HG02623 (cell line): ENCODE measurements around the gene PCGF3.
"Not testable (repeated sequence)": the region's sequence is repeated elsewhere in the genome, so short reads cannot be mapped to it uniquely, and the experiment has no call there.

Experiments
- ATAC-seq: cut with Tn5 transposase; IDR thresholded peaks from one replicate; pipeline ENCODE4 v1.9.1; 2021; ENCODE audit warnings: moderate library complexity; ENCODE audit not compliant: unreplicated experiment

Gene PCGF3

DNA sequence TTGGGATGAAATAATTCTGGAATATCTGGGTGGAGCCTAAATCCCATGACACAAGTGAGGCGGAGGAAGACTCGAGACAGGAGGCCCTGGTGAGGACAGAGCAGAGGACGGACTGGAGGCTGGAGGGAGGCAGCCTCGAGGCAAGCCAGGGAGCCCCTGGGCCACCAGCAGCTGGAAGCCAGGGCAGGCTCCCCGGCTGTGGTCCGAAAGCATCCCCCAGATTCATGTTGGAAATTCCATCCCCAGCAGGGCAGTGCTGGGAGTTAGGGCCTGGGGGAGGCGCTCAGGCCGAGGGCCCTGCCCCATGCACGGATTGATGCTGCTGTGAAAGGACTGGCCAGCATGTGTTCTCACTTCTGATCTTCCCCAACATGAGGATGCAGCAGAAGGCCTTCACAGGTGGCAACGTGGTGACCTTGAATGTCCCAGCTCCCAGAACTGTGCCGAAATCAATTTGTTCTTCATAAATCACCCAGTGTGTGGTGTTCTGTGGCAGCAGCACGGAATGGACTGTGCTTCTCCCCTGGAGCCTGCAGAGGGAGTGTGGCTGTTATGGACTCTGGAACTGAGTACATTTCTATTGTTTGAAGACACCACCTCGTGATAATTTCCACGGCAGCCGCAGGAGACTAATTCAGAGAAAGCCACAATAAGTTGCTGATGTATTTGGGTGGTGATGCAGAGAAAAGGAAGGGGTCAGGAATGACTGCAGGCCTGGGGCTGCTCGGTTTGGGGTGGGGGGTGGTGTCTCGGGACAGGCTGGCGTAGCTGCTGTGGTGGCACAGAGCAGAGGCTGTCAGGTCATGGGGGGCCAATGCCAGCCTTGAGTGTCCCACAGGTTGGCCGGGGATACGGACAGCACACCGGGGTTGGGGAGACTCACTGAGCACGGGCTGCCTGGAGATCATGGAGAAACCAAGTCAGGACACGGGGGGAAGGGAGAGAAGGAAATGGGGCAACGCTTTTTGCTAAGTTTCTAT lies 56.9 kb downstream of the PCGF3 start:
- no peak for ATAC-seq

DNA sequence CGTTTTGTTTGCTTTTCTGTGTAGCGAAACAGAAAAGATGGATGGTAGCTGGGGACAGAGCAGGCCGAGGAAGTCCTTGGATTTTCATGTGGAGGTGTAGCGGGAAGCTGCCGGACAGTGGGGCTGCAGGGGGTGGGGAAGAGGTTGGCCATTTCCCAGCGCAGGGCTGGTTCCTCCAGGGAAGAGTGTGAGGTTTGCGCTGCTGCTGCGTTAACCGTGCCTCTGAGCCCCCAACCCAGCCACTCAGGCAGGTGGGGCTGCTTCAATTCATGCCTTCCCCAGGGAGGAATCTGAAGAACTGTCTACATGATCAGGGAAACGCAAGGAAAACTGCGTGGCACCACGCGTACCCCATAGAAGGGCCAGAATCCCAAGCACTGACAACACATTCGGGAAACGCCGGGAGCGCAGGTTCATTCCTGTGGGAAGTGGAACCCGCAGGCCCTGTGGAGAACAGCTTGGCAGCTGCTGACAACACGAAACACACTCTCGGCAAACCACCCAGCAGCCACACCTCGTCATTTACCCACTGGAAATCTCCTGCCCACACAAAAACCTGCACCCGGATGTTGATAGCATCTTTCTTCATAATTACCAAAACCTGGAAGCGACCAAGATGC lies 57.7 kb downstream of the PCGF3 start:
- ATAC-seq: no peak

DNA sequence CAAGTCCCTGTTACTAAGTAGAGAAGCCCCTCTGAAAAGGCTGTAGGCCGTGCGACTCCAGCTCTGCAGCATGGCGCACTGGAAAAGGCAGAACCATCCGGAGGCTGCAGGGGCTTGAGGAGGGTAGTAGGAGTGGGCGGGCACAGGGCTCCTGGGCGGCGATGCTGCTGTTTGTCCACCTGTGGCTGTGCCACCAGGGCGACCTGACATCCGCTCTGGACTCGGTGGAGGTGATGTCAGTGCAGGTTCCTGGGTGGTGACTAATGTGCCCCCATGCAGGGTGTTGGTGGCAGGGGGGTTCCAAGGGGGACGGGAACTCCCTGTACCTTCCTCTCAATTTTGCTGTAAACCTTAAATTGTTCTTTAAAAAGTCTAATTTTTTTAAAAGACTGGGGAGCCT lies 58.3 kb downstream of the PCGF3 start:
- ATAC-seq: no peak

DNA sequence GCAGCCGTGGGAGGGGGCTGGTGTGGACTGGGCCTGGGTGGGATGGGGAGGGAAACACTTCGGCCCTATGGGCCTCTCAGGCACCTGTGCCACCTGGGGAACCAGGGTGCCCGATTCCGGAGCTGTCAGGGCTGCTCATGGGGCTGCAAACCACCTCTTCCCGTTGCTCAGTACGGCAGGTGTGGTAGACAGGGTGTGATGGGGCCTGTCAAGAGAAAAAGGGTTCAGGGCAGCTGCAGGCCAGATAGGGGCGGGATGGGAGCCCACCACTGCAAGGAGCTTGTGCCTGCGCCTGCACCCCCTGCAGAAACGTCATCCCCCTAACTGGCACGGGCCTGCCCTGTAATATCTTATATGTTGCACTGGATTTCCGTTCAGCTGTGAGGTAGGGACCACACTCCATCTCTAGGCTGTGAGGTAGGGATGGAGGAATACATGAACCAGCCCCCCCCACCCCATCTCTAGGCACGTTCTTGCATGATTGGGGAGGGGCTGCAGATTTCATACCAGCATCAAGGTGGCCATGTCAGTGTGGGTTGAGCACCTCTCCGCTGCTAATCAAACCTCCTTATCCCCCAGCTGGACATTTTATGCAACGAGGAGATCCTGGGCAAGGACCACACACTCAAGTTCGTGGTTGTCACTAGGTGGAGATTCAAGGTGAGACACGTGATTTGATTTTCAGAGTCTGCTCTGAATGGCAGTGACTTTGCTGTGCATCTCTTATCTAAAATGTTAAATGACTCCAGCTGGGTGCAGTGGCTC lies 59.0 kb downstream of the PCGF3 start:
- no peak for ATAC-seq

DNA sequence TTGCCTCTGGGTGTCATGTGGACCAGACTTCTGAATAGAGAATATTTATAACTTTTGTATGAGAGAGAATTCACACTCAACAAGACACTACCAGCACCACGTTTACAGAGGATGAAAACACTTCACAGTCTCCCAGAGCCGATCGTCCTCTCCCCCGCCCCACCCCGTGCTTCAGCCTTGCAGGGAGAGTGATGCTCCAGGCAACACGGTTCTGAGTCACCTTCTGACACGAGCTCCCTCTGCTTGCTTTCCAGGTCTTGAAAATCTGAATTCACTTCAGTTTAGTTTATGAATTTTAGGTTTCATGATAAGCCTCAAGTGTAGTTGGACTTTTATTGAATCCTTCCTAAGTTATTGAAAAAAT lies 60.5 kb downstream of the PCGF3 start:
- no peak for ATAC-seq

DNA sequence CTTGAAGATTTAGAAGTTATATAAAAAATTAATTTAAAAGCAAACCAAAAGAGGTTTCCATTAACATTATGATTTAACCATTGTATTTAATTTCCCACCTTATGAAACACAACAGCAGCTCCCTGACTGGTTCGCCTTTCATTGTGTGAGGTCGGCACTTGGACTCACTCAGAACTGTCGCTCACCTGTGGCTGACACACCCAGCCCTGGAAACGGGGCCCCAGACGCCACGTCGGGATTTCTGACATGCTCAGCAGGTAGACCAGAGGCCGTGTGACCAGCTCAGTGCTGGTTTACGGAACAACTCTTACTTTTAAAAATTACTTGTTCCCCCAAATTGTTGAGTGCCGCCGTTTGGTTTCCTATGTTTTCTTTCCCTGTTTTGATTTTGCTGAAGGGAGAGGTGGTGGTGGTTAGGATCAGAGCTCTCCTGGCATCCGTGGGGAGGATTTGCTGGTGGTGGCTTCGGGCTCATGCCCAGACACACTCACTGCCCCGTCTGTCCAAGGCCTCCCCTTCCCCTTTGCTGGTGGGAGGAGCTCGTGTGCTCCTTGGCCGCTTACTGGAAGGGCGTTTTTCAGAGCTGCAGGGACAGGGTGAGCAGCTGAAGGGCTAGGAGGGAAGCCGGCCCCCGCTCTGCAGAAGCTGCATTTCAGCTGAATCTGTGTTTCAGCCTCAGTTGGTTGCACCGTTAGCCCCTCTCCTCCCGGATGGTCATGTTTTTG lies 61.1 kb downstream of the PCGF3 start:
- no peak for ATAC-seq

DNA sequence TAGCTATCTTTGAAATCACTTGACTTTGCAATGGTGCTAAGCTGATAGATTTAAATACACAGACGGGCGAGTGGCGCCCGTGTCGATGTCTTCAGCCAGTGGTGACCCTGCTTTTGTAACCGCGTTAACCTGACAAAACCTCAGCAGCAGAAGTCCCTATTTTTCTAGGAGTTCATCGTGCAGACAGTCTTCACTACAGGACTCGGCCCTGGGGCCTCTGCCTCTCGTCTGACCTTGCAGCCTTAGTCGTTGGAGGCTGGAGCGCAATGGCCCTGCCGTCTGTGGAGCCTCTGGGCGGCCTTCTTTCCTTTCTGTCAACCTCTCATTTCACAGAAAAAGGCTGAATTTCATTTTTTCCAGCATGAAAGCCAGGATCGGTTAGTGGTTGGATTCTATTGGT lies 62.4 kb downstream of the PCGF3 start:
- ATAC-seq: no peak

DNA sequence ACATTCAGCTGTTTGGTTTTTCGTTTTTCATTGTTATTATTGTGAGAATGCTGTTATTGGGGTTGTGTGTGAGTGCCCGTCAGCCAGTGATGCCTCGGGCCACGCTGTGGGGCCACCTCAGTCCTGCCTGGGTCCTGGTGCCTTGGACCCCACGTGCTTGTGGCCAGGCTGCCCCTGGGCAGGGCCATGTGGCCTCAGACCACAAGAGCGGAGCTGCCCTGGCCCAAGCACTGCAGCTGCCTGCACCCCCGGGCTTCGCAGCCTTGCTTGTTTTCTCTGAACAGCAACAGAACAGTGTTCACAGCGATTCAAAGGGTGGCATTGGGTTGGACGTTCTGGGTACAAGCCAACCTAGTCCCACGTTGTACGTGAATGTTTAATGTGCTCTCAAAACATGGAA lies 63.4 kb downstream of the PCGF3 start:
- ATAC-seq: no peak

DNA sequence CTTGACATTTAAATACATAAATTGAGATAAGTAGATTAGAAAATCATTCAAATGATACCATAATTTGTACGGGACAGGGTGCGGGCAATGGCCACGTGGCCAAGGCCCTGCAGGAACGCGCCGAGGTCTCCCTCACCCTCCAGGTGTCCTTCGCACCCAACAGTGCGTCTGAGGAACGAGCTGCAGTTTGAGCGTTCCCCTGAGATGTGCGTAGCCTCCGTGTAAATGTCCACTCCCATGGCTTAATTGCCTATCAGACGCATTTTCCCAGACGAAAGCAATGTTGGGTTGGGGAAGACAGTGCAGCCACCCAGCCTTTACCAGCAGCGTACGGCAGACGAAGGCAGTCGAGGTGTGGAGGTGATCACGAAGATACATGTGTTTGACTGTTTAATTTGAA lies 63.9 kb downstream of the PCGF3 start:
- ATAC-seq: no peak

DNA sequence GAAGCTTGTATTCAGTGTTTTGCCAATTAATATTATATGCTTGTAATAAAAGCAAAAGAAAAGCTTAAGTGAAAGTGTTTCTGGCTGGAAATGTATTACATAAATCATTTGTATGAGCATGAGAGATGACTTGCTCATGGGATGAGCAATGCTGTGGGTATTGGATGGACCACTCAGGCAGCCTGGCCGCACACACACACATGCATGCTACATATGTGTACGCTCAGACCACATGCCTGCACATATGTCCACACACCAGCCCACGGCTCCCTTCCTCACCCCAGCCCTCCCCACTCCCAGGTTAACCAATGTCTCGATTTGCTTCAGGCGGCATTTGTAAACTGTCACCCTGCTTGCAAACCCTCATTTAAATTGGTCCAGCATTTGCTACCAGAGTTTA lies 64.4 kb downstream of the PCGF3 start:
- ATAC-seq: no peak

DNA sequence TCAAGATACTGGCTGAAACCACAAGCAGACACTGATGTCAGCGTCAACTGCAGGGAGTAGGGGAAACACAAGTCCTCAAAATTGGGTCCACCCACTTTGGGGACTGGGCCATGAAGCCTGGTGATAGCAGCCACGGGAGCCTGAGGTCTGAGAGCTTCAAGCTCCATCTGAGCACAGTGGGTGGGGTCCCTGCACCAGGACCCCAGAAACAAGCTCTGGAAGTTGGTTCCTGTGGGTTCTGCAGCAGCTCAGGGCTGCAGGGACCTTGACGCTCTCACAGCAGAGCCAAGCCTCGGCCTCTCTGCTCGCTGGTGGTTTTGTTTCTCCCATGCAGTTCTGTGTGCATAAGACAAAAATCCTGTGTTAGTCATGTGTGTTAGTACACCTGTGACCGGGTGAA lies 65.8 kb downstream of the PCGF3 start:
- no peak for ATAC-seq

DNA sequence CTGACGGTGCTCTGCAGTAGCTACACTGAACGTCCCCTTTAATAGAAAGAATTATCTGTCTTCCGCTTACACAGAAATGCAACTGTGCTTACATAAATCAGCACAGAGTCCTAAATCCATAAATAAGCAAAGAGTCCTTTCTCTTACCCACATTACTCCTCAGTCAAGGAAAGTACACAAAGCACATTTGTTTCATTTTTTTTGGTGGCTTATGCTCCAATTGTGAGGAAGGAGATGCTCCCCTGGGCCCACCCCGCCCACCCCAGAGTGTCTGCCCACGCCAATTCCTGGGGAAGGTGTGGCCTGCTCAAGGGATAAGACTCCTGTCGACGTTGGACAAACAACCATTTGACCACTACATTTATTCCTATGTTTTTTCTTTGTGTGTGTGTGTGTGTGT lies 66.5 kb downstream of the PCGF3 start:
- no peak for ATAC-seq

DNA sequence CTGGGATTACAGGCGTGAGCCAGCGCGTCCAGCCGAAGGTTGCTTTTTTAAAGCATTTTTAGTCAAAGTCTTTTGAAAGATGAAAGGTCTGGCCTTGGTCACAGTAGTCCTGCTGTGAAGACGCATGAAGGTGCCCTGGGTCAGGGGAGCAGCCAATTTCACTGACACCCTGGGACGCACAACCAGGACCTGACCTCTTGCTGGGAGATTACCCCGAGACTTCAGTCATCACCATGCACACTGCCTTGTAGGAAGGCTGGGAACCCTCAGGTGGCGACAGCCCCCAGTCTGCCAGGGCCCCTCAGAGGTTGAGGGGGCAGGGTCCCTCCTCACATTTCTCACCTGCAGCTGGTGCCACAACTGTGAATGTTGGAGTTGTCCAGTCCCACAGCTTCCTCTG lies 67.1 kb downstream of the PCGF3 start:
- no peak for ATAC-seq

DNA sequence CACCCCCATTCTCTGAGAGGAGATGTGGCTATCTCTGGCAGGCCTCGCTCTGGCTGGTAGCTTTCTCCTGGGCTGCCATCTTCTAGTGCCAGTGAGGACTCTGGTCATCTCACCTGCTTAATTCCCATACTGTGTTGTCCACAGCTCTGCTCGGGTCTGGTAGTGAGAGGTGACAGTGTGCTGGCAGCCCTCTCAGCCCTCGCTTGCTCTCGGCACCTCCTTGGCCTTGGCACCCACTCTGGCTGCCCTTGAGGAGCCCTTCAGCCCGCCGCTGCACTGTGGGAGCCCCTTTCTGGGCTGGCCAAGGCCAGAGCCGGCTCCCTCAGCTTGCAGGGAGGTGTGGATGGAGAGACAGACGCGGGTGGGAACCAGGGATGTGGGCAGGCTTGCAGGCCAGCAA lies 67.6 kb downstream of the PCGF3 start:
- no peak for ATAC-seq

DNA sequence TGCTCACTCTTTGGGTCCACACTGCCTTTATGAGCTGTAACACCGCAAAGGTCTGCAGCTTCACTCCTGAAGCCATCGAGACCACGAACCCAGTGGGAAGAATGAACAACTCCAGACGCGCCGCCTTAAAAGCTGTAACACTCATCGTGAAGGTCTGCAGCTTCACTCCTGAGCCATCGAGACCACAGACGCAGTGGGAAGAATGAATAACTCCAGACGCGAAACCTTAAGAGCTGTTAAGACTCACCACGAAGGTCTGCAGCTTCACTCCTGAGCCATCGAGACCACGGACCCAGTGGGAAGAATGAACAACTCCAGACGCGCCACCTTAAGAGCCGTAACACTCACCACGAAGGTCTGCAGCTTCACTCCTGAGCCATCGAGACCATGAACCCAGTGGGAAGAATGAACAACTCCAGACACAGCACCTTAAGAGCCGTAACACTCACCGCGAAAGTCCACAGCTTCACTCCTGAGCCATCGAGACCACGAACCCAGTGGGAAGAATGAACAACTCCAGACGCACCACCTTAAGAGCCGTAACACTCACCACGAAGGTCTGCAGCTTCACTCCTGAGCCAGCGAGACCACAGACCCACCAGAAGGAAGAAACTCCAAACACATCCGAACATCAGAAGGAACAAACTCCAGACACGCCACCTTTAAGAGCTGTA lies 68.9 kb downstream of the PCGF3 start:
- ATAC-seq: not testable (repeated sequence)

DNA sequence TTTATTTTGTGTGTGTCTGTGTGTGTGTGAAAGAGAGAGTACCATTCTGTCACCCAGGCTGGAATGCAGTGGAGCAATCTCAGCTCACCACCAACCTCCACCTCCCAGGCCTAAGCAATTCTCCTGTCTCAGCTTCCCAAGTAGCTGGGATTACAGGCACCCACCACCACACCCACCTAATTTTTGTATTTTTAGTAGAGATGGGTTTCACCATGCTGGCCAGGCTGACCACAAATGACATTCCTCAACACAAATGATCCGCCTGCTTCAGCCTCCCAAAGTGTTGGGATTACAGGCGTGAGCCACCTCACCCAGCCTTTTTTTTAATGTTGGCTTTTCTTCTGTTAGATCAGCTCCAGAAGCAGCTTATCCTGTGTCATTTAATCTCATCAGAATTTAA lies 69.9 kb downstream of the PCGF3 start:
- not testable (repeated sequence) for ATAC-seq

DNA sequence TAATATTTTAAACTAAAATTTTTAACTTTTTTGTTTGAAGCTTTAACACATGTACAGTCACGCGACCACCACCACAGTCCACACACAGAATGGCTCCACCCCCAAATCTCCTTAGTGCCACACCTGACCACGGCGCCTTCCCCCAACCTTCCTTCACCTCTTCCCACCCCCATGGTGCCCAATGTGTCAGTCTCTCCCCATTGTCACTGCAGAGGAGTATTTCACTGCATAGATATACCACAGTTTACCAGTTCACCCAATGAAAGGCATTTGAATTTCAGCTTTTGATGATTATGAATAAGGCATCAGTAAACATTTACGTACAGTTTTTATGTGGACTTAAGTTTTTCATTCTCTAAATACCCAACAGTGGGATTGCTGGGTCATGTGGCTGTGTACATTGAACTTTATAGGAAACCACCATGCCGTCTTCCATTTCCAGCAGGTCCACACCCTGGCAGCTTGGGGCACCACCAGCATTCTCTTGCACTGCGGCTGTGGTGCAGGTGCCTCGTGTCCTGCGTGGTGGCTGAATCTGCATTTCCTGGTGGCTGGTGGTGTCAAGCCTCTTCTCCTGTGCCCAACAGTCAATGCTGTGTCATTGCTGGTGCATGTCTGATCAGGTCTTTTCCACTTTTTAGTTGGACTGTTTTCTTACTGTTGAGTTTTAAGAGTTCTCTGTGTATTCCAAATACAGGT lies 71.3 kb downstream of the PCGF3 start:
- ATAC-seq: no peak

DNA sequence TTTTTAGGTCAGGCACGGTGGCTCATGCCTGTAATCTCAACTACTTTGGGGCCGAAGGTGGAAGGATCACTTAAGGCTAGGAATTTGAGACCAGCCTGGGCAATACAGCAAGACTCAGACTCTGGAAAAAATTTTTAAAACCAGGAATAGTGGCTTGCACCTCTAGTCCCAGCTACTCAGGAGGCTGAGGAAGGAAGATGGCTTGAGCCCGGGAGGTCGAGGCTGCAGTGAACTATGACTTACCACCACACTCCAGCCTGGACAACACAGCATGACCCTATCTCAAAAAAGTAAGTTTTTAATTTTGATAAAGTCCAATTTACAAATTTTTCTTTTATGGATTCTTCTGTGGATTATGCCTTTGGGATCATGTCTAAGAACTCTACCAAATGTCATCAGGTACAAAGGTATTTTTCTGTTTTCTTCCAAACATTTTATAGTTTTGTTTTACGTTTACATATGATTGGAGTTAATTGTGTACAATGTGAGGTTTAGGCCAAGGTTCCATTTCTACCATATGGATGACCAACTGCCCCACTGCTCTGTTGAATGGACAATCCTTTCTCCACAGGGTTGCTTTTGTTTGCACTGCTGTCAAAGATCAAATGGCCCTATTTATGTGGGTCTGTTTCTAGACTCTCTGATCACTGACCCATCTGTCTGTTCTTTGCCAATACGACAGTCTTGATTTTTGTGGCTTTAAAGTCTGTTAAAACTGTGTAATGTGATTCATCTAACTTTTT lies 72.1 kb downstream of the PCGF3 start:
- ATAC-seq: no peak

DNA sequence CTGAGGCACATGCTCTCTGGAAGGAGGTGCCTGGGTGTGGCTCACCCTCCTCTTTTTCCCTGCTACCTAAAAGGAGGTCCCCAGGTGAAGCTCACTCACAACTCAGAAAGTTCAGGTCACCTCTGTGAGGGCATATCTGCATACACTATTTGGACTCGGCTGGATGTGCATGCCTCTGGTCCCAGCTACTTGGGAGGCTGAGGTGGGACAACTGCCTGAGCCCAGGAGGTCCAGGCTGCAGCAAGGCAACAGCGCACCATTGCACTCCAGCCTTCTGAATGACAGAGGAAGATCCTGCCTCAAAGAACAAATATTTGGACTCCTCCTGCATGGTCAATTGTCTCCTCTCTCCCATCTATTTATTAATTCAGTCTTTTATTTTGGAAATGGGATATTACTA lies 73.9 kb downstream of the PCGF3 start:
- no peak for ATAC-seq
